ENCODE data around the gene AIM2. TPM values are rescaled to one million over a fixed set of nuclear protein-coding genes. Genes with fewer than 3 reads are reported as not detected.
"Not testable (repeated sequence)": the region's sequence is repeated elsewhere in the genome, so short reads cannot be mapped to it uniquely, and the experiment has no call there.

AIM2 gene
- total RNA-seq, 4 donors from 2014 or later, result 0.19 to 0.54 (median 0.30) TPM; not detected in 1

GRCh38 chr1:159113596-159114433, 37.2 kb upstream of the AIM2 start:
- ATAC-seq, result no peak
- no peak overlapping the region for H3K27ac ChIP-seq
- TF ChIP-seq POLR2A (IDR thresholded peaks at IDR 0.05), result no peak
- H3K9me3 ChIP-seq, result peaks cover 0 to 3% (median 0%) of the 10 kb centered on the region in 3 donors
- H3K4me3 ChIP-seq, result no peak overlapping the region
- no peaks in the 10 kb centered on the region for H3K36me3 ChIP-seq
- peaks cover 2% of the 10 kb centered on the region for H3K27me3 ChIP-seq
- WGBS, 2 donors (ENCODE audit: low coverage in 1 of 2), result 0% methylated on average over 1 of the region's 1 CpG; no CpG with 5 or more reads in 1 of the 2 donors
- no peaks in the 10 kb centered on the region for H3K4me1 ChIP-seq

- H3K4me3 ChIP-seq, H3K36me3 ChIP-seq, ATAC-seq, H3K27ac ChIP-seq, H3K9me3 ChIP-seq, H3K4me1 ChIP-seq: not testable (repeated sequence)
- 89% methylated on average over 3 of the region's 3 CpGs; no CpG with 5 or more reads in 1 of the 2 donors for WGBS, 2 donors (ENCODE audit: low coverage in 1 of 2)
- H3K27me3 ChIP-seq, result peaks cover 19% of the 10 kb centered on the region
These were observed 26.5 kb upstream of the AIM2 start for GRCh38 chr1:159103021-159103420.

GRCh38 chr1:159100589-159100988, 24.0 kb upstream of the AIM2 start:
- ATAC-seq, result no peak
- Histone ChIP-seq H3K4me3 (no peak overlapping the region), H3K9me3 (no peaks in the 10 kb centered on the region), H3K36me3 (no peaks in the 10 kb centered on the region), H3K4me1 (no peaks in the 10 kb centered on the region), H3K27me3 (peaks cover 9% of the 10 kb centered on the region), H3K27ac (no peak overlapping the region)
- 78 to 83% methylated on average over 1 of the region's 1 CpG for WGBS, 2 donors (ENCODE audit: low coverage in 1 of 2)
- TF ChIP-seq CTCF (IDR thresholded peaks at IDR 0.05) (no peak), POLR2A (IDR thresholded peaks at IDR 0.05) (no peak), EP300 (IDR thresholded peaks at IDR 0.05) (no peak), POLR2AphosphoS5 (IDR thresholded peaks at IDR 0.05) (no peak)

- no peak for ATAC-seq
- H3K27ac ChIP-seq, result no peak overlapping the region
- TF ChIP-seq EP300 (IDR thresholded peaks at IDR 0.05) (no peak), POLR2AphosphoS5 (IDR thresholded peaks at IDR 0.05) (no peak), POLR2A (IDR thresholded peaks at IDR 0.05) (no peak), CTCF (IDR thresholded peaks at IDR 0.05) (no peak)
- no peaks in the 10 kb centered on the region for H3K4me1 ChIP-seq
- H3K27me3 ChIP-seq, result no peaks in the 10 kb centered on the region
- WGBS, 2 donors (ENCODE audit: low coverage in 1 of 2), result 69 to 79% methylated on average over 3 of the region's 3 CpGs
- H3K36me3 ChIP-seq, result no peaks in the 10 kb centered on the region
- H3K4me3 ChIP-seq, result no peak overlapping the region
- H3K9me3 ChIP-seq, result no peaks in the 10 kb centered on the region
These were observed 22.0 kb upstream of the AIM2 start for GRCh38 chr1:159098596-159098995.

- ATAC-seq, result no peak
- Histone ChIP-seq H3K4me3 (no peak overlapping the region), H3K9me3 (no peaks in the 10 kb centered on the region), H3K27me3 (no peaks in the 10 kb centered on the region), H3K27ac (no peak overlapping the region), H3K36me3 (no peaks in the 10 kb centered on the region), H3K4me1 (no peaks in the 10 kb centered on the region)
- 44 to 63% methylated on average over 3 of the region's 3 CpGs for WGBS, 2 donors (ENCODE audit: low coverage in 1 of 2)
- no peak for TF ChIP-seq CTCF (IDR thresholded peaks at IDR 0.05)
- TF ChIP-seq POLR2A (IDR thresholded peaks at IDR 0.05), result no peak
- TF ChIP-seq EP300 (IDR thresholded peaks at IDR 0.05), result no peak
- no peak for TF ChIP-seq POLR2AphosphoS5 (IDR thresholded peaks at IDR 0.05)
These were observed 15.6 kb upstream of the AIM2 start for GRCh38 chr1:159092036-159092760.

Measured in gastroesophageal sphincter (tissue), 4 donors.